ENCODE measurements around the gene LOXHD1. TPM values are rescaled to one million over a fixed set of nuclear protein-coding genes. Genes with fewer than 3 reads are reported as not detected.

LOXHD1 gene
- total and polyA plus RNA-seq, 10 of the 15 experiments (the other 5 are each of a cell fraction or from before 2014, with no cell fraction given) = not detected

DNA sequence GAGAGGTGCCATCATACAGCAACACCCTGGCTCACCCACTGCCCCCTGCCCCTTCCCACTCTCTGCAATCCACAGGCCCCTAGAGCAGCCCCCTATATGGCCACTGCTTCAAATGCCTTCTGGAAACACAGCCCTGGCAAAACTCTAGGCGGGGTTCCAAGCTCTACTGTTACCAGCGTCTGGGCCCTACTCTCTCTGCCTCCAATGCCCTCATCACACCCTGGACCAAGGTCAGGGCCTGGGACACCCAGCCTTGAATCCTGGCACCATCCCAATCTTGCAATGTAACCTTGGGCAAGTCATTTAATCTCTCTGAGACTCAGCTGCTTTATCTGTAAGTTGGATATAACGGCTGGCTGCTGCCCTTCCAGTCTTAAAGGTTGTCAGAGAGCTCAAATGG, 39.2 kb upstream of the LOXHD1 start:
- DNase-seq (ENCODE audit: low read depth, low spot score) (no peak), FAIRE-seq (no peak), ATAC-seq (no peak)
- Histone ChIP-seq H3K9ac (ENCODE audit: control insufficient read depth, insufficient read depth, low read length) (no peak overlapping the region), H3K79me2 (ENCODE audit: control insufficient read depth, insufficient read depth, low read length) (no peaks in the 10 kb centered on the region), H3K9me3 (replicated peaks; ENCODE audit: control insufficient read depth, insufficient read depth, low read length) (no peaks in the 10 kb centered on the region; the same call in 2 of the 3 replicates), H3K27me3 (replicated peaks in 1 of 2; ENCODE audit: control insufficient read depth in 2 of 2, insufficient read depth in 2 of 2, low read length in 1 of 2) (no peaks in the 10 kb centered on the region), H3K4me3 (no peak overlapping the region), H3K27ac (ENCODE audit: control insufficient read depth, insufficient read depth) (no peak overlapping the region), H4K20me1 (ENCODE audit: control insufficient read depth, insufficient read depth) (no peaks in the 10 kb centered on the region), H3K4me1 (ENCODE audit: control insufficient read depth, insufficient read depth, low read length) (no peaks in the 10 kb centered on the region), H3K4me2 (ENCODE audit: control insufficient read depth, insufficient read depth) (no peak overlapping the region), H3K36me3 (ENCODE audit: control insufficient read depth in 2 of 2, insufficient read depth in 2 of 2, low read length in 1 of 2) (no peaks in the 10 kb centered on the region), H2AFZ (ENCODE audit: control insufficient read depth, low read depth, low read length) (no peak overlapping the region)
- BruUV-seq (replicated peaks) = no TSS peak
- intact Hi-C loops (cut with micrococcal nuclease; ENCODE audit: unreplicated experiment) = no loop called here
- SMC1A ChIA-PET (ENCODE audit: uncharacterized antibody, unreplicated experiment) = no interaction called here
- POLR2A ChIA-PET = no interaction called here
- no peak for TF ChIP-seq CTCF (IDR thresholded peaks at IDR 0.05 in 2 of 3, conservative IDR thresholded peaks at IDR 0.05 in 1 of 3; ENCODE audit: control insufficient read depth in 2 of 3, extremely low read depth in 1 of 3, insufficient read depth in 1 of 3, low read depth in 3 of 3, low read length in 3 of 3)
- TF ChIP-seq ZBTB33 (IDR thresholded peaks at IDR 0.05) = no peak
- TF ChIP-seq HCFC1 (IDR thresholded peaks at IDR 0.05; ENCODE audit: low read length) = no peak
- TF ChIP-seq PML (IDR thresholded peaks at IDR 0.05; ENCODE audit: low read length) = no peak
- WGBS (ENCODE audit: insufficient coverage, insufficient replicate concordance, low lambda C conversion rate, missing lambda C conversion rate) = 4% methylated on average over 3 of the region's 3 CpGs
- CTCF ChIA-PET = interaction anchor here (0.6 to 1.1 kb wide), 2 partner anchors 376 to 504 kb away, joined by 3 read pairs; no protein-coding TSS in a partner anchor
- in situ Hi-C loops (cut with MboI) = no loop called here
- RAD21 ChIA-PET (ENCODE audit: unreplicated experiment) = interaction anchor here (0.6 kb wide), 1 partner anchor 153 kb away, joined by 3 read pairs; no protein-coding TSS in a partner anchor

Measured in GM12878 (cell line).